Smooth muscle cell (in vitro differentiated cells): ENCODE data around the gene DOK1. TPM values are rescaled to one million over a fixed set of nuclear protein-coding genes. Genes with fewer than 3 reads are reported as not detected.

Source experiments
- DNase-seq: peaks from one replicate; lab custom pipeline; 2025; ENCODE audit not compliant: unreplicated experiment; lab: John Stamatoyannopoulos, UW
- H2AFZ ChIP-seq: fragments of 200-600 bp; sonication (generic); 2 replicates; pipeline ENCODE4 v1.6.0; 2016; ENCODE audit warnings: antibody characterized with exemption, low read depth, mild to moderate bottlenecking
- H3F3A ChIP-seq: fragments of 200-600 bp; sonication (generic); 2 replicates; pipeline ENCODE4 v1.6.0; 2017; ENCODE audit warnings: antibody characterized with exemption, low read depth
- H3K27ac ChIP-seq: fragments of 200-600 bp; sonication (generic); 2 replicates; pipeline ENCODE4 v1.5.1; 2016; ENCODE audit warnings: low read depth, mild to moderate bottlenecking
- H3K27me3 ChIP-seq: fragments of 200-600 bp; sonication (generic); 2 replicates; pipeline ENCODE4 v1.6.1; 2016; ENCODE audit warnings: low read depth, mild to moderate bottlenecking
- H3K36me3 ChIP-seq: fragments of 200-600 bp; sonication (generic); 2 replicates; pipeline ENCODE4 v1.5.1; 2016; ENCODE audit warnings: low read depth
- H3K4me1 ChIP-seq: fragments of 200-600 bp; sonication (generic); 2 replicates; pipeline ENCODE4 v1.5.1; 2016; ENCODE audit warnings: low read depth
- H3K4me2 ChIP-seq: fragments of 200-600 bp; sonication (generic); 2 replicates; pipeline ENCODE4 v1.6.0; 2016; ENCODE audit warnings: mild to moderate bottlenecking
- H3K4me3 ChIP-seq: fragments of 200-600 bp; sonication (generic); 2 replicates; pipeline ENCODE4 v1.5.1; 2016; ENCODE audit warnings: mild to moderate bottlenecking
- H3K79me2 ChIP-seq: fragments of 200-600 bp; sonication (generic); 2 replicates; pipeline ENCODE4 v1.6.0; 2016; ENCODE audit warnings: low read depth, mild to moderate bottlenecking
- H3K9ac ChIP-seq: fragments of 200-600 bp; sonication (generic); 2 replicates; pipeline ENCODE4 v1.6.0; 2016; ENCODE audit warnings: low read depth
- H3K9me3 ChIP-seq: fragments of 200-600 bp; sonication (generic); replicated peaks from 2 replicates; pipeline ENCODE4 v1.5.1; 2016; ENCODE audit warnings: low read depth
- H4K20me1 ChIP-seq: fragments of 200-600 bp; sonication (generic); 2 replicates; pipeline ENCODE4 v1.6.0; 2016; ENCODE audit warnings: low read depth
- CTCF ChIP-seq: fragments of 200-600 bp; sonication (generic); IDR thresholded peaks from 2 replicates; pipeline ENCODE4 v1.5.1; 2017; ENCODE audit warnings: borderline replicate concordance, mild to moderate bottlenecking, antibody characterized with exemption; ENCODE audit not compliant: insufficient read depth, poor library complexity, severe bottlenecking
- WGBS: methylation state at CpG from one replicate; pipeline ENCODE4 v1.1.7; 2016; ENCODE audit warnings: low lambda C conversion rate; 5-methylcytosine and 5-hydroxymethylcytosine counted together
- polyA plus RNA-seq: library from polyadenylated mRNA; unstranded; fragments of >200 nt; fragmentation: Nextera tagmentation; extraction: Ambion mirVana; gene quantifications from 2 replicates; pipeline ENCODE4 v1.2.1, GENCODE V29; 2016
- total RNA-seq: library from RNA; depleted of rRNA; stranded (reverse); fragments of >200 nt; gene quantifications from 2 replicates; pipeline ENCODE4 v1.2.3, GENCODE V29; 2014

DOK1 gene
- total and polyA plus RNA-seq, 2 experiments from 2014 or later = 11.7 to 41.3 TPM

DNA sequence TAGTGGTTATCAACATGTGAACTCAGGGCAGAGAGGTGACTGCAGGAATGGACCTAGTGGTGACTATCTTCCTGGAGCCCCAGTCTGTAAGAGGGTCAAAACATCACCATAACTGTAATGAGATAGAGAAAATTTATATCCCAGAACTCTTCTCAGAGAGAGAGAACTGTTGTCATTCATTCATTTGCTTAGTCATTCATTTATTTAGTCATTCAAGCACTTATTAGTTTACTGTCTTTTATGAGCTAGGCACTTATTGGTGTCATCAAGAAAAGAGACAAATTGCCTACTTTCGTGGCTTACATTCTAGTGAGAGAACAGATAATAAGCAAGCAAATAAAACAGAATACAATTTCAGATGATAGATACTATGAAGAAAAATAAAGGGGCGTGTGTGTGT, 34.1 kb downstream of the DOK1 start:
- peaks cover 7% of the 10 kb centered on the region for H3F3A ChIP-seq
- WGBS = 83% methylated on average over 2 of the region's 2 CpGs
- no peaks in the 10 kb centered on the region for H4K20me1 ChIP-seq

GRCh38 chr2:74593826-74594772, 39.6 kb downstream of the DOK1 start:
- no peak overlapping the region for H2AFZ ChIP-seq
- 89% methylated on average over 4 of the region's 4 CpGs for WGBS
- no peaks in the 10 kb centered on the region for H3K4me1 ChIP-seq
- no peak for DNase-seq
- H3K36me3 ChIP-seq = no peaks in the 10 kb centered on the region
- no peaks in the 10 kb centered on the region for H3K79me2 ChIP-seq
- H3F3A ChIP-seq = no peaks in the 10 kb centered on the region
- H3K4me2 ChIP-seq = no peak overlapping the region
- no peak overlapping the region for H3K9ac ChIP-seq
- peaks cover 31% of the 10 kb centered on the region for H3K27me3 ChIP-seq
- TF ChIP-seq CTCF = no peak
- no peak overlapping the region for H3K27ac ChIP-seq
- H3K9me3 ChIP-seq = no peaks in the 10 kb centered on the region
- no peak overlapping the region for H3K4me3 ChIP-seq
- no peaks in the 10 kb centered on the region for H4K20me1 ChIP-seq

More for the DNA sequence above, 34.1 kb downstream of the DOK1 start:
- H3K27me3 ChIP-seq = peaks cover 31% of the 10 kb centered on the region
- H2AFZ ChIP-seq = no peak overlapping the region
- no peak overlapping the region for H3K9ac ChIP-seq
- H3K27ac ChIP-seq = no peak overlapping the region
- H3K4me1 ChIP-seq = no peaks in the 10 kb centered on the region
- H3K4me2 ChIP-seq = no peak overlapping the region
- no peak for DNase-seq
- no peak for TF ChIP-seq CTCF
- no peak overlapping the region for H3K4me3 ChIP-seq
- no peaks in the 10 kb centered on the region for H3K79me2 ChIP-seq
- no peaks in the 10 kb centered on the region for H3K9me3 ChIP-seq
- no peaks in the 10 kb centered on the region for H3K36me3 ChIP-seq

DNA sequence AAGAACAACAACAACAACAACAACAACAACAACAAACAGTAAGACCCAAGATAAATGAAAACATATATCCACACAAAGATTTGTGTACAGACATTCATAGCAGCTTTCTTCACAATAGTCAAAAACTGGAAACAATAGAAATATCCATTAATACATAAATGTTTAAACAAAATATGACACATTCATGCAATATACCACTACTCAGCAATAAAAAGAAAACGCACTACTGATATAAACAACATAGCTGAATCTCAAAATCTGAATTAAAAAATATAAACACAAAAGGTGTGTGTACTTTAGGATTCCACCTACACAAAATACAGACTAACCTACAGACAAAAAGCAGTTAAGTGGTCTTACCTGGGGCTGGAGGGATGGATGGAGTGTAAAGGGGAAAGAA, 42.1 kb downstream of the DOK1 start:
- no peak for TF ChIP-seq CTCF
- Histone ChIP-seq H3K4me3 (no peak overlapping the region), H3K79me2 (no peaks in the 10 kb centered on the region), H2AFZ (no peak overlapping the region), H3K4me1 (no peaks in the 10 kb centered on the region), H3F3A (no peaks in the 10 kb centered on the region), H4K20me1 (no peaks in the 10 kb centered on the region), H3K9ac (no peak overlapping the region), H3K27me3 (peaks cover 20% of the 10 kb centered on the region), H3K4me2 (no peak overlapping the region), H3K9me3 (no peaks in the 10 kb centered on the region), H3K27ac (no peak overlapping the region), H3K36me3 (no peaks in the 10 kb centered on the region)
- 72% methylated on average over 1 of the region's 1 CpG for WGBS
- DNase-seq = no peak
